Common myeloid progenitor, CD34-positive (primary cell): ENCODE results near the gene HOXD13.

Experiments used
- CTCF ChIA-PET: fragments of 350-600 bp; sonication (Branson Sonifier 250); formaldehyde crosslinking; loops from one replicate; lab custom pipeline; 2021; ENCODE audit warnings: antibody characterized with exemption; lab: Charles Lee
- POLR2A ChIA-PET: fragments of 350-600 bp; sonication (Branson Sonifier 250); formaldehyde crosslinking; loops from one replicate; lab custom pipeline; 2021; ENCODE audit warnings: antibody characterized with exemption; lab: Charles Lee
- DNase-seq, 3 donors: peaks; one replicate each; pipeline versions ENCODE4 v3.0.0 to v3.0.0-alpha.2; 2013
- H3K27ac ChIP-seq, 2 experiments: 1 replicate in 1 of 2; 2 replicates in 1 of 2; pipeline ENCODE4 v1.7.0; 2013; ENCODE audit warnings: inconsistent platforms in 2 of 2, low read length in 2 of 2, mild to moderate bottlenecking in 2 of 2, low read depth in 1 of 2, moderate library complexity in 1 of 2; ENCODE audit not compliant: severe bottlenecking in 2 of 2, insufficient read depth in 1 of 2, poor library complexity in 1 of 2
- H3K27me3 ChIP-seq, 5 experiments: replicated peaks in 2 of 5; 1 replicate in 3 of 5; 2 replicates in 2 of 5; pipeline versions ENCODE4 v1.6.1 to v1.7.0; 2013; ENCODE audit warnings: low read length in 4 of 5, mild to moderate bottlenecking in 2 of 5, moderate library complexity in 2 of 5, inconsistent platforms in 1 of 5; ENCODE audit not compliant: insufficient read depth in 5 of 5, control insufficient read depth in 4 of 5
- H3K36me3 ChIP-seq, 4 experiments: 1 replicate in 2 of 4; 2 replicates in 2 of 4; pipeline versions ENCODE4 v1.6.1 to v1.7.0; 2013; ENCODE audit warnings: low read length in 3 of 4, control low read depth in 1 of 4, mild to moderate bottlenecking in 1 of 4; ENCODE audit not compliant: control insufficient read depth in 4 of 4, insufficient read depth in 4 of 4
- H3K4me1 ChIP-seq, 4 experiments: 1 replicate in 3 of 4; 2 replicates in 1 of 4; pipeline versions ENCODE4 v1.6.1 to v1.7.1; 2013; ENCODE audit warnings: low read length in 3 of 4, mild to moderate bottlenecking in 3 of 4, control low read depth in 1 of 4, inconsistent platforms in 1 of 4, moderate library complexity in 1 of 4; ENCODE audit not compliant: control insufficient read depth in 4 of 4, insufficient read depth in 4 of 4; ENCODE audit errors: control extremely low read depth in 1 of 4
- H3K4me3 ChIP-seq, 7 experiments: 1 replicate in 4 of 7; 2 replicates in 3 of 7; pipeline versions ENCODE4 v1.5.1 to v1.7.0; 2013; ENCODE audit warnings: mild to moderate bottlenecking in 7 of 7, low read length in 6 of 7, moderate library complexity in 6 of 7, inconsistent platforms in 2 of 7, low read depth in 2 of 7, control low read depth in 1 of 7; ENCODE audit not compliant: insufficient read depth in 4 of 7, control insufficient read depth in 1 of 7; ENCODE audit errors: extremely low read depth in 1 of 7
- H3K9me3 ChIP-seq, 5 experiments: 1 replicate in 4 of 5; 2 replicates in 1 of 5; pipeline versions ENCODE4 v1.6.1 to v1.7.1; 2013; ENCODE audit warnings: low read length in 4 of 5, mild to moderate bottlenecking in 2 of 5, inconsistent platforms in 1 of 5, low read depth in 1 of 5, moderate library complexity in 1 of 5; ENCODE audit not compliant: control insufficient read depth in 4 of 5, insufficient read depth in 2 of 5; ENCODE audit errors: control extremely low read depth in 1 of 5
- WGBS: methylation state at CpG from one replicate; pipeline ENCODE4 v1.1.5; 2013; ENCODE audit not compliant: insufficient coverage; 5-methylcytosine and 5-hydroxymethylcytosine counted together

The HOXD13 gene

GRCh38 chr2:176099728-176100546, 7.4 kb downstream of the HOXD13 start, which contains the start of gene HOXD12:
Gene HOXD12 (plus strand): TSS chr2:176099795. CDS start chr2:176099802, 7 bp downstream.
- Histone ChIP-seq H3K27ac (no peak within 1 kb of the TSS), H3K4me3 (no peak within 1 kb of the TSS), H3K4me1 (peaks cover 7 to 22% (median 13%) of the 10 kb centered on the region in 4 experiments), H3K27me3 (peaks cover 33 to 100% (median 75%) of the 10 kb centered on the region in 5 experiments), H3K36me3 (no peaks in the 10 kb centered on the region), H3K9me3 (peaks cover 0 to 7% (median 0%) of the 10 kb centered on the region in 5 experiments)
- 7% methylated on average over 63 of the region's 70 CpGs for WGBS
- CTCF ChIA-PET: interaction anchor here (2.5 kb wide), 1 partner anchor 27 kb away, joined by 11 read pairs; no protein-coding TSS in a partner anchor
- POLR2A ChIA-PET: no interaction called here
- DNase-seq: no peak

DNA sequence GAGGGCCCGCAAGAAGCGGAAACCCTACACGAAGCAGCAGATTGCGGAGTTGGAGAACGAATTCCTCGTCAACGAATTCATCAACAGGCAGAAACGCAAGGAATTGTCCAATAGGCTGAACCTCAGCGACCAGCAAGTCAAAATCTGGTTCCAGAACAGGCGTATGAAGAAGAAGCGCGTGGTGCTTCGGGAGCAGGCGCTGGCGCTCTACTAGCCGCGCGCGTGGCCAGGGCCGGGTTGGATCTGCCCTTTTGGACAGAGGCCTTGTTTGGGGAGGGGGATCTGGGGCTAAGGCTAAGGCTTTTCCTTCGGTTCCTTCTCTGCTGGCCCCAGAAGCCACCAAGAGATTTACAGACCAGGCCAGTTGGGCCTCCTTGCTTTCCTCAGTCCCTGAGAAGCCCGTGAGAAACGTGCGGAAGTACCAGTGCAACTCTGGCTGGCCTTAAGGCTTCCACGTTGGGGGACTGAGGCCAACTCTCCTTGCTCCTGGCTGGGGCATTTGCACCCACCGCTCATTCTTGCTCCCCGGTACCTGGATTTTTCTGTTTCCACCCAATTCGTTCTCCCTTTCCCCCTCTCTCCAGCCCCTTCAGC, 8.1 kb downstream of the HOXD13 start:
- Histone ChIP-seq H3K9me3 (peaks cover 0 to 3% (median 0%) of the 10 kb centered on the region in 5 experiments), H3K4me3 (no peak overlapping the region), H3K4me1 (peaks cover 7 to 22% (median 13%) of the 10 kb centered on the region in 4 experiments), H3K36me3 (no peaks in the 10 kb centered on the region), H3K27ac (no peak overlapping the region), H3K27me3 (peaks cover 29 to 100% (median 70%) of the 10 kb centered on the region in 5 experiments)
- ChIA-PET CTCF (no interaction called here), POLR2A (no interaction called here)
- WGBS: 14% methylated on average over 27 of the region's 28 CpGs
- DNase-seq: no peak

DNA sequence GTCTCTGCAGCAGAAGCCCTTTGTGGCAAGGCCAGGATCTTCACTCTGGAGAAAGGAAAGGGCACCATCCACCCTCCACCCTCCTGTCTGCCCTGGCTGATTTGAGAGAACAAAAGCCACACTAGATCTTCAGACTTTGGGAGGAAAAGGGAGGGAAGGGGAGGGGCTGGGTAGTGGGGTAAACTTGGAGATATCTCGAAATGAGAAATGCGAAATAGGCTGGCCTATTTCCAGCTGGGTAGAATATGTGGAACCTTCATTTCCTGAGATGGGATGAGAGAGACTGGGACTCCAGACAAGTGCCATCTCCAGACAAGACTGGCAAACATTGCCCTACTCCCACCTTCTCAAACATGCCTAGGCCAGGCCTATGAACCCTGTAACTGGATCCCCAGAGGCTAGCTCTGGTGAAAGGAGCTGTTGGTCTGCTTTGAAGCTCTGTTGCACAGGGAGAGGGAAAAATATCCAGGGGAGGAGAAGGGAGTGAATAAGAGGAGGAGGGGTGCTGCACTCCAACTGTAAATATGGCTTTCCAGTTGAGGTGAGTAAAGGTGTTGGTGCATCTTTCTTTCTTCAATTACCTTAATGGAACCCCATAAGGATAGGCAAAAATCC, 8.8 kb downstream of the HOXD13 start:
- CTCF ChIA-PET: interaction anchor here (0.7 to 2.3 kb wide), 6 partner anchors 9 to 850 kb away, joined by 3 to 12 read pairs (median 4); partner anchors contain the start of gene HOXD9

DNA sequence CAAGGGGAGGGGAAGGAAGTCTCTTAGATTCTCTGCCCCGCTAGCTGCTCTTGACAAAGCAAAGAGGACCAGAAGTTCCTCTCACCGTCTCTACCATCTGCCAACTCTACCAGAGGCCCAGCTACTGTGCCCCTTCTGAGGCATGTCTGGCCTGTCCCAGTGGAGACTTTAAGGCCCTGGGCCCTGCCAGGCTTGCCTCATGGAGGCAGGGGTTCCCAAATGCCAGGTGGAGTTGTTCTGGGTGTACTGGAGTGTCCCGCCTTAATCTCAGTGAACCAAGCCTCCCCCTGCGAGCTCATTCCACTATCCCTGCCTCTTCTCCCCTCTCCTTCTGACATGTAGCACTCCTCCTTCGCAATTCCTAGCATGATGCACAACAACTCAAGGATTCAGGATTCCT, 9.3 kb downstream of the HOXD13 start:
- H3K36me3 ChIP-seq: no peaks in the 10 kb centered on the region
- POLR2A ChIA-PET: no interaction called here

More for the DNA sequence above, 8.8 kb downstream of the HOXD13 start:
- POLR2A ChIA-PET: no interaction called here
- 8% methylated on average over 2 of the region's 2 CpGs for WGBS
- peaks cover 0 to 3% (median 0%) of the 10 kb centered on the region in 5 experiments for H3K9me3 ChIP-seq
- H3K36me3 ChIP-seq: no peaks in the 10 kb centered on the region
- H3K27ac ChIP-seq: no peak overlapping the region
- no peak overlapping the region for H3K4me3 ChIP-seq
- peaks cover 6 to 22% (median 13%) of the 10 kb centered on the region in 4 experiments for H3K4me1 ChIP-seq
- peaks cover 30 to 100% (median 75%) of the 10 kb centered on the region in 5 experiments for H3K27me3 ChIP-seq
- DNase-seq: no peak

DNA sequence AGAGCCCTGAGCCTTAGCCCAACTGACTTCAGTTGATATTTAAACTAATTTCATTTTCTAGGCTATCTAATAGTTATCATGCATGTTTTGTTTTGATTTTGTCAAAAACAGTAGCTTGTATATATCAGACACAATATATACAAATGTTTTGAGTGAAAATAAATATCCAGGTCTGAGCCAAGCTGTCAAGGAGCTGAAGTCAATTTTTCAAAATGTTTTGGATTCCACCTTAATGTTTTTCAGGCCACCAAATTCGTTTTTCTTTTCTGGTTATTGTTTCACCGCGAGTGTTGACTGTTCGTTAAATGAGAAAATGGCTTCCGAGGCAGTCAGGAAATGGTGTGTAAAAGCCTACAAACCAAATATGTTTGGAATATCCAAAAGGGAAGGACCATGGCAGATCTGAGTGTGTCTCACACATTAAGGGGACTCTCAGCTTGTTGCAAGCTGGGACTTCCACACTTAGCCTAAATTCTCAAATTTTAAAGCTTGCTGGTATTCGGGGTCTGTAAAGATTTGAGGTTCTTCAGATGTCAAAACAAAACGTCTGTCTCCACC, 9.9 kb downstream of the HOXD13 start:
- ChIA-PET POLR2A (no interaction called here), CTCF (interaction anchor here (0.7 to 3.6 kb wide), 11 partner anchors 8 to 851 kb away, joined by 3 to 16 read pairs (median 4); partner anchors contain the start of gene HOXD9)
- DNase-seq: no peak
- Histone ChIP-seq H3K4me3 (no peak overlapping the region), H3K9me3 (peaks cover 0 to 3% (median 0%) of the 10 kb centered on the region in 5 experiments), H3K27ac (no peak overlapping the region), H3K4me1 (peaks cover 0 to 19% (median 9%) of the 10 kb centered on the region in 4 experiments), H3K27me3 (peaks cover 24 to 100% (median 69%) of the 10 kb centered on the region in 5 experiments), H3K36me3 (no peaks in the 10 kb centered on the region)
- 10% methylated on average over 5 of the region's 7 CpGs for WGBS

More for the DNA sequence above, 9.3 kb downstream of the HOXD13 start:
- Histone ChIP-seq H3K4me1 (peaks cover under 1 to 19% (median 9%) of the 10 kb centered on the region in 4 experiments), H3K9me3 (peaks cover 0 to 3% (median 0%) of the 10 kb centered on the region in 5 experiments), H3K4me3 (no peak overlapping the region), H3K27ac (no peak overlapping the region), H3K27me3 (peaks cover 26 to 100% (median 74%) of the 10 kb centered on the region in 5 experiments)
- CTCF ChIA-PET: interaction anchor here (0.9 to 3.6 kb wide), 10 partner anchors 9 to 850 kb away, joined by 3 to 16 read pairs (median 4); partner anchors contain the start of gene HOXD9
- DNase-seq: no peak
- WGBS: 23% methylated on average over 3 of the region's 5 CpGs

DNA sequence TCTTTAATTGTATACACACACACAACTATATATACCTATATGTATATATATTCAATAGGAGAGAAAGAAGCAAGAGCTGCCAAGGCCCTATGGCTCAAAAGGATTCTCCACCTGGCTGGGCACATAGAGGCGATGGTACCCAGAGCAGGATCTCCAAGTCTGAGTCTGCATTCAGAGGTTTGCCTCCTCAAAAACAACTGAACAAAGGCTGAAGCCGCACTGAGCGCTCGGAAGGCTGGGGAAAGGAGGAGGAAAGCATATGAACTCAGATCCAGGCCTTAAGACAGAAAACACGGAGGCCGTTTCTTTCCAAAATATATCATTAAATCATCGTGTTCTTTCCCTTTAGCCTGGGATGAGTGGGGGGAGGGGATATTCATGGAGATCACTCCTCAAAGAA, 10.7 kb downstream of the HOXD13 start:
- Histone ChIP-seq H3K27ac (no peak overlapping the region), H3K4me3 (no peak overlapping the region), H3K9me3 (peaks cover 0 to 3% (median 0%) of the 10 kb centered on the region in 5 experiments), H3K27me3 (peaks cover 24 to 99% (median 62%) of the 10 kb centered on the region in 5 experiments), H3K4me1 (peaks cover 0 to 15% (median 8%) of the 10 kb centered on the region in 4 experiments), H3K36me3 (no peaks in the 10 kb centered on the region)
- no peak for DNase-seq
- WGBS: 0% methylated on average over 1 of the region's 7 CpGs
- ChIA-PET CTCF (interaction anchor here (0.7 to 3.6 kb wide), 9 partner anchors 8 to 551 kb away, joined by 3 to 16 read pairs (median 5); partner anchors contain the start of gene HOXD9), POLR2A (no interaction called here)
